GM21360 (cell line): ENCODE results near the gene GDF15.
"Not testable (repeated sequence)": the region's sequence is repeated elsewhere in the genome, so short reads cannot be mapped to it uniquely, and the experiment has no call there.

Source experiments
- ATAC-seq: cut with Tn5 transposase; IDR thresholded peaks from one replicate; pipeline ENCODE4 v1.9.1; 2021; ENCODE audit warnings: mild to moderate bottlenecking, moderate library complexity; ENCODE audit not compliant: unreplicated experiment

Gene GDF15, protein sequence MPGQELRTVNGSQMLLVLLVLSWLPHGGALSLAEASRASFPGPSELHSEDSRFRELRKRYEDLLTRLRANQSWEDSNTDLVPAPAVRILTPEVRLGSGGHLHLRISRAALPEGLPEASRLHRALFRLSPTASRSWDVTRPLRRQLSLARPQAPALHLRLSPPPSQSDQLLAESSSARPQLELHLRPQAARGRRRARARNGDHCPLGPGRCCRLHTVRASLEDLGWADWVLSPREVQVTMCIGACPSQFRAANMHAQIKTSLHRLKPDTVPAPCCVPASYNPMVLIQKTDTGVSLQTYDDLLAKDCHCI

DNA sequence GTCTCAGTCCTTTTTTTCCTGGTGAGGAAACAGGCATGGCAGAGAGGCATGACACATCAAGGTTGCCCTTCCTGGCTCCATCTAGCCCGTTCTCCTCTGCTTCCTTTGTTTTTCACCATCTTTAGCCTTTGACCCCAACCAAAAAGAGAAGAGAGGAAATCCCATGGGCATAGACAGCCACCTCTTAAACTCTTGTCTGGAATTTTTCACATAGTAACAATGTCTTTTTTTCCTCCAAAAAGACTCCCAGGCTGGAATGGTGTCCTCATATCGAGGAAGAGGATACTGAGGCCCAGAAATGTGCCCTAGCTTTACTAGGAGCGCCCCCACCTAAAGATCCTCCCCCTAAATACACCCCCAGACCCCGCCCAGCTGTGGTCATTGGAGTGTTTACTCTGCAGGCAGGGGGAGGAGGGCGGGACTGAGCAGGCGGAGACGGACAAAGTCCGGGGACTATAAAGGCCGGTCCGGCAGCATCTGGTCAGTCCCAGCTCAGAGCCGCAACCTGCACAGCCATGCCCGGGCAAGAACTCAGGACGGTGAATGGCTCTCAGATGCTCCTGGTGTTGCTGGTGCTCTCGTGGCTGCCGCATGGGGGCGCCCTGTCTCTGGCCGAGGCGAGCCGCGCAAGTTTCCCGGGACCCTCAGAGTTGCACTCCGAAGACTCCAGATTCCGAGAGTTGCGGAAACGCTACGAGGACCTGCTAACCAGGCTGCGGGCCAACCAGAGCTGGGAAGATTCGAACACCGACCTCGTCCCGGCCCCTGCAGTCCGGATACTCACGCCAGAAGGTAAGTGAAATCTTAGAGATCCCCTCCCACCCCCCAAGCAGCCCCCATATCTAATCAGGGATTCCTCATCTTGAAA lies at the start of gene GDF15:
Gene GDF15, plus strand, starts transcription at position 484 of the 868 bp plus-strand sequence. Its CDS starts 32 bp downstream, at position 516.
- no peak for ATAC-seq

DNA sequence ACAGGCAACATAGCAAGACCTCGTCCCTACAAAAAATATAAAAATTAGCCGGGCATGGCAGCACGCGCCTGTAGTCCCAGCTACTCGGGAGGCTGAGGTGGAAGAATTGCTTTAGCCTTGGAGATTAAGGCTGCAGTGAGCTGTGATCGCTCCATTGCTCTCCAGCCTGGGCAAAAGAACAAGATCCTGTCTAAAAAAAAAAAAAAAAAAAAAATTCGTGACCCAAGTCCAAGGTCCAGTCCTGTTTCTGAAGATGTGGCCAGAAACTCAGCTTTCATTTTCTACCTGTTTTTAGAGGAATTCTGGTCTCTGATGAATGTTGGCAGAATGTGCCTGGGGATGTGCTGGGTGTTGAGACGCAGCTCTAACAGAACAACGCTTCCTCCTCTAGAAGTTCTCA lies 47.4 kb upstream of the GDF15 start:
- no peak for ATAC-seq

DNA sequence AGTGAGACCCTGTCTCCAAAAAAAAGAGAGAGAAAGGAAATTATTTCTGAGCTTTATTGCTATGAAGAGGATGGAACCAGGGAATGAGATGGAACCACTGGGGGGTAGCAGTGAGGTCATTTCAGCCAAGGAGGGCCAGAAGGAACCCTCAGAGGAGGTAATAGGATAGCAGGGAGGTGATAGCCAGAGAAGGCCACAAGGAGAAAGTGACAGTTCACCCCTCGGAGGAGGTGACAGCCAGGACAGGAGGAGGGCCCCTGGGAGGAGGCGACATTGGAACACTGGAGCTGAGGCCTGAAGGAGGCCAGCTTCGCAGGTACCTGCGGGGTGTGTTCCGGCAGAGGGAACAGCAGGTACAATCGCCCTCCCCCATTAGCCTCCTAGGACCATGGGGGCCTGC lies 46.2 kb upstream of the GDF15 start:
- no peak for ATAC-seq

DNA sequence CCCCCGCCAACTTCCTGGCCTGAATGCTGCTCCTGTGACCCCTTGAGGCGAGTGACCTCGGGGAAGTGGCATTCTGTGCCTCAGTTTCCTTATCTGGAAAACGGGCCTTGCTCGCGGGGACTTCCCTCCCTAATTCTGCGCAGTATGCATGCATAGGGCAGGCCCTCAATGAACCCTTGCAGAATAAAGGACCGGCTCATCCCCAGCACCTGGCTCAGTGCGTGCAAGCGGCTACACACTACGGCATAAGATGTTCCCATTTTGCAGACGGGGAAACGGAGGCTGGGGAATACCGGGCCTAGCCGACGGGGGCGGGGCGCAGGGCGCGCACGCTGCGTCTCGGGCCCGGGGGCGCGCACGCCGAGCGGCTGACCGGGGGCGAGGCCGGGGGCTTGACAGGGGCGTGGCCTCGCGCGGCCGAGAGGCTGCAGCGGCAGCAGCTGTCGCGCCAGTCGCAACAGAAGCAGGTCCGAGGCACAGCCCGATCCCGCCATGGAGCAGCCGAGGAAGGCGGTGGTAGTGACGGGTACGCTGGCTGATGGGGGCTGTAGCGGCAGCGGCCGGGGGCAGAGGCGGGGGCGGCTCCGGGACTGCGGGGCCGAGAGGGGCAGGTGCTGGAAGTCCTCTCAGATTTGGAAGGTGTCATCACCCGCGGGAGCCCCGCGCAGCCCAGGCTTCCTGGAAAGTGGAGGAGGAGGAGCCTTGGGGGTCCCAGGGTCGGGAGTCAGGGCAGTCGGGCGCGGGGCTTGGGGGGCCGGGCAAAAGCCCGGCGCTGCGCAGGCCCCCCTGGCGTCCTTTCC lies 45.6 kb upstream of the GDF15 start, which contains the start of gene PGPEP1:
Gene PGPEP1, plus strand, starts transcription at position 409 of the 800 bp plus-strand sequence. Its CDS starts 84 bp downstream, at position 493.
- ATAC-seq, result no peak

DNA sequence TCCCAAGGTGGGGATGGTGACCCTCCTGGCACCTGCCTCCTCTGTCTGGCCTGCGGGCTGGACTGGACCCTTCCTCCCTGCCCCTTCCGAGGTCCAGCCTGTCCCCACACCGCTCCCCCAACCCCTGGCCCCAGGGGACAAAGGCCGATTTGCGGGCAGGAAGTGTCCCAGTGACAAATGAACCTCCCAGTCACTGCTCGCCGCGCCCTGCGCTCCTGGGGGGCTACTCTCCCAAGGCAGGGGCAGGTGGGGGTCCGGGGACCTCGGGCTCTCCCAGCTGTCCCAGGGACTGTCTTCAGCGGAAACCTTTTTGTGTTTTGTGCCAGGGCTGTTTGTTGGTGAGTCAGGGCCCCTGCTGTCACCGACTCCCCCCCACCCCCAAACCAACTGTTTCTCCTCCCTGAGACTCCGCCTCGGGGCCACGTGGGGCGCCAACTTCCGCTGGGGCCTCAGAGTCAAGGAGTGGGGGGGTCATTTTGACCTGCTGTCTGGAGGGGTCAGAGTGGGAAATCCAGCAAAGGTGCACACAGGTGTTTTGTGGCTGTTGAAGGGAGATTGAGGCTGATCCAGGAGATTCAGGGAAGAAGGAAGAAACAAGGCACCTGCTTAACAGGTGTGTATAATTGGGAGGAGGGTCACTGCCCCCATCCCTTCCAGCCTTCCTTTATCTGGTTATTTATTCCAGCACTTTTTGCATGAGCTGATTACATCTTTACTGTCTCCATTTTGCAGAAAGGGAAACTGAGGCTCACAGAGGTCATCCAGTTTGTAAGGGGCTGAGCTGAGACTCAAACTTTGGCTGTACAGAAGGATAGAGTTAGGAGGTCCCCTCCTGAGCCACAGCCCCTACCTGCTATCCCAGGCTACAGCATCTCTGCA lies 44.7 kb upstream of the GDF15 start:
- no peak for ATAC-seq

DNA sequence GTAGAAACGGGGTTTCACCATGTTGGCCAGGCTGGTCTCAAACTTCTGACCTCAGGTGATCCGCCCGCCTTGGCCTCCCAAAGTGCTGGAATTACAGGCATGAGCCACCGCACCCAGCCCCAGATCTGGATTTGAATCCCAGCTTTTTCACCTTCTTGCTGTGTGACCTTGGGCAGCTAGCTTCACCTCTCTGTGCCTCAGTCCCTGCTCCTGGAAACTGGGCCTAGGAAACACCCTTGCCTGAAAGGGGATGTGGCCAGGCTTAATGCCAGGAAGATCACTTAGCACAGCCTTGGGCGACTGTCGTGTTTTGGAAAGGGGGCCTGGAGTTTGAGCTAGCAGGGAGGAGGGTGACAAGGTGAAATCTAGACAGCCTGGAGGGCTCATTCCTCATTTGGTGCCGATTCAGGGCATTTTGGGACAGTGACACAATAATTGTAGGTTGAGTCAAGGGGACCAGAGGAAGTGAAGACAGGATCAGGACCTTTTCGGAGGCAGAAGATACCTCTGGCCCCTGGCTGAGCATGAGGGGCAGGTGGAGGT lies 43.8 kb upstream of the GDF15 start:
- ATAC-seq, result no peak

DNA sequence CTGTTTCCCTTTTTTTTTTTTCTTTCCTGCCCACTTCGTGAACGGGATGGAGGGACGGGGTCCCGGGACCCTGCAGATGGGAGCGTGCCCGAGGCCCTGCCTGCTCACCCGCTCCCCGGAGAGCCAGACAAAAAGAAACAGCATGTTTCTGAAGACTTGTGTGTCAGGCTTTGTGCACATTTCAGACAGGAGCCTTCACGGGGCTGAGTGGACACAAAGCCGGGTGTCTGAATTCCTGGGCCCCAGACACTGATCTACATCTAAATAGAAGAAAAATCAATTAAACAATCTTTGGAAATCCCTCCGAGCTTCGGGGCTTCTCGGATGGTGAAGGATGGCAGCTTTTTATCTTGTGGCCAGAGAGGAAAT lies 41.4 kb upstream of the GDF15 start:
- no peak for ATAC-seq

DNA sequence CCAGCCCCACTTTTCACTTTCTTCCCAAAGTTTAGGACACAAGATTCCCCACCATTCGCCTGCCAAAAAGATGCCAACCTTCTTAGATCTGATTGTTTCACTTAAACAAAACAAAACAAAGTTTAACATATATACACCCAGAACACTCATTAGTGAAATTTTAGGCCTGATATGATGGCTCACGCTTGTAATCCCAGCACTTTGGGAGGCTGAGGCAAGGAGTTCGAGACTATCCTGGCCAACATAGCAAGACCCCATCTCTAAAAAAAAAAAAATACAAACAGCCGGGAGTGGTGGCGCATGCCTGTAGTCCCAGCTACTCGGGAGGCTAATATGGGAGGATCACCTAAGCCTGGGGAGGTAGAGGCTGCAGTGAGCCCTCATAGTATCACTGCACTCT lies 40.7 kb upstream of the GDF15 start:
- no peak for ATAC-seq

DNA sequence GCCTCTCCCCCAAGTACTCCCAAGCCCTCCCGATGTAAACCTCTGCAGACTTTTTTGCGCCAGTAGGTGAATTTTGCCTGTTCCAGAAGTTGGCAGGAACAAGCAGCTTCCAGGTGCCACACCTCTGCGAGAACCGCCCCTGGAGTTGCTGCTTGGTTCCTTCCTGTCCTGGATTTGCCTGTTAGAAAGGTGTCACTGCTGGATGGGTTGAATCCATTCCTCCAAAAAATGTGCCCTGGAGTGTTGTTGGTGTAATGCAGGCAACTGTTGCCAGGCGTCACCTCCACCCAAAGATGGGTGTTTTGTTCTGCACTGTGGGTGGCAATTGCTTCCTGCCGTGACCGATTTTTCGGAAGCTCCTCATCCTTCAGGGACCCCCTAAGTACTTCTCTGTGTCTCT lies 39.9 kb upstream of the GDF15 start:
- no peak for ATAC-seq

DNA sequence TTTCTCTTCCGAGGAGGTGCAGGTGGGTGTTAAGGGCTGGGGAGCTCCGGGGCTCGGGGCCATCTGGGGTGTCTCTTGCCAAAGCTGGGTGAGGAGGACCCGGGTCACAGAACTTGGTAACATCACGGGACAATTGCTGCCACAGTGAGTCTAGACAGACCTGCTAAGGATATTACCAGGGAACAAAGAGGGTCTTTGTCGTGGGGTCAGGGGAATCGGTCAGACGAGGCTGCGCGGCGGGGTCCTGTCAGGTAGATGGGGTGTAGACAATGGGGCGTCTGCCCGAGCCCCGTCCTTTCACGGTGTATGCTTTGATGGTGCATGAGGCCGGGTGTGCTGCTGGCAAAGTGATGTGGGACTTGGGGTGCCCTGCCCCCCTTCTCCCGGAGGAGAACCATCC lies 37.8 kb upstream of the GDF15 start:
- no peak for ATAC-seq

DNA sequence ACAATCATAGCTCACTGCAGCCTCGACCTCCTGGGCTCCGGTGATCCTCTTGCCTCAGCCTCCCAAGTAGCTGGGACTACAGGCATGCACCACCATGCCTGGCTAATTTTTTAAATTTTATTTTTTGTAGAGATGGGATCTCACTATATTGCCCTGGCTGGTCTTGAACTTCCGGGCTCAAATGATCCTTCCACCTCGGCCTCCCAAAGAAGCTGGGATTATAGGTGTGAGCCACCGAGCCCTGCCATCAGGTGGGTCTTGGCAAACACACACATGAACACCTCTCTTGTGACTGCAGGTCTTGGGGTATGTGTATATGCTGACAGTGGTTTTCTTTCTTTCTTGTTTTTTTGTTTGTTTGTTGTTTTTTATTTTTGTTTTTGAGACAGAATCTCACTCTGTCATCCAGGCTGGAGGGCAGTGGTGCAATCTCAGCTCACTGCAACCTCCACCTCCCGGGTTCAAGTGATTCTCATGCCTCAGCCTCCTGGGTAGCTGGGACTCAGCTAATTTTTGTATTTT lies 37.1 kb upstream of the GDF15 start:
- not testable (repeated sequence) for ATAC-seq

DNA sequence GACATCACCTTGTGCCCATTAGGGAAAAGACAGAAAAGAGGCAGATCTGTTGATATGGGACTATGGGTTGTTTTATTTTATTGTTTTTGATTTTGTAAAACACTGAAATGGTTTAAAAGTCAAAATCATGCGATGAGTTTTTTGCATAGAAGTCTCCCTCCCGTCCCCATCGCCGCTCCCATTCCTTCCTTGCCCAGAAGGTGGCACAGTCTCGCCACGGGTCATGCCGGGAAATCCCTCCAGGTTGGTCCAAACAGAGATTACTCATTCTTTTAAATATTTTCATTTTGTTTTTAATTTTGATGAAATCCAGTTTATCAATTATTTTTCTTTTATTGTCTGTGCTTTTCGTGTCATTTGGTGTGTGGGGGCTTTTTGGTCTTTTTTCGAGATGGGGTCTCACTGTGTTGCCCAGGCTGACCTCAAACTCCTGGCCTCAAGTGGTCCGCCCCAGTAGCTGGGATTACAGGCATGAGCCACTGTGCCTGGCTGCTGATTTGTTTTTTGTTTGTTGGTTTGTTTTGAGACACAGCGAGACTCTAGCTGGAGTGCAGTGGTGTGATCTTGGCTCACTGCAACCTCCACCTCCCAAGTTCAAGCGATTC lies 36.3 kb upstream of the GDF15 start:
- ATAC-seq, result no peak

DNA sequence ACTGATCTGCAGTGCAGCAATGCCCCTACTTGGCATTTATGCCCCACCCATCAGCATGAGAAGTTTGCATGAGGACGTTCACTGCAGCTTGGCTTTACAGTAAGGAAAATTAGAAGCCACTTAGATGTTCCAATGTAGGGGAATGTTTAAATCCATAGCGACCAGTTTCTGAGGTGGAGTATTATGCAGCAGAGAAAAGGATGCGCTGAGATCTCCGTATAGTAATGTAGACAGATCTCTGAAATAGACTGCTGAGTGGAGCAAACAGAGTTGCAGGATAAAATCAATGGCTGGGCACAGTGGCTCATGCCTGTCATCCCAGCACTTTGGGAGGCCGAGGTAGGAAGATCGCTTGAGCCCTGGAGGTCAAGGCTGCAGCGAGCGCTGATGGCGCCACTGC lies 35.5 kb upstream of the GDF15 start:
- no peak for ATAC-seq

DNA sequence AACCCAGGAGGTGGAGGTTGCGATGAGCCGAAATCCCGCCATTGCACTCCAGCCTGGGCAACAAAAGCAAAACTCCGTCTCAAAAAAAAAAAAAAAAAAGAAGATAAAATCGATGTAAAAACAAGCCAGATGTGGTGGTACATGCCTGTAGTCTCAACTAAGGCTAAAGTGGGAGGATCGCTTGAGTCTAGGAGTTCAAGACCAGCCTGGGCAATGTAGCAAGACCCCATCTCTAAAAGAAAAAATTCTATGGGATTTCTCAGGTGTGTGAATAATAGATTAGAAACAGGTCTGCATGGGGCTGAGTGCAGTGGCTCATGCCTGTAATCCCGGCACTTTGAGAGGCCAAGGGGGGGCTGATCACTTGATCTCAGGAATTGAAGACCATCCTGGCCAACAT lies 34.4 kb upstream of the GDF15 start:
- no peak for ATAC-seq

DNA sequence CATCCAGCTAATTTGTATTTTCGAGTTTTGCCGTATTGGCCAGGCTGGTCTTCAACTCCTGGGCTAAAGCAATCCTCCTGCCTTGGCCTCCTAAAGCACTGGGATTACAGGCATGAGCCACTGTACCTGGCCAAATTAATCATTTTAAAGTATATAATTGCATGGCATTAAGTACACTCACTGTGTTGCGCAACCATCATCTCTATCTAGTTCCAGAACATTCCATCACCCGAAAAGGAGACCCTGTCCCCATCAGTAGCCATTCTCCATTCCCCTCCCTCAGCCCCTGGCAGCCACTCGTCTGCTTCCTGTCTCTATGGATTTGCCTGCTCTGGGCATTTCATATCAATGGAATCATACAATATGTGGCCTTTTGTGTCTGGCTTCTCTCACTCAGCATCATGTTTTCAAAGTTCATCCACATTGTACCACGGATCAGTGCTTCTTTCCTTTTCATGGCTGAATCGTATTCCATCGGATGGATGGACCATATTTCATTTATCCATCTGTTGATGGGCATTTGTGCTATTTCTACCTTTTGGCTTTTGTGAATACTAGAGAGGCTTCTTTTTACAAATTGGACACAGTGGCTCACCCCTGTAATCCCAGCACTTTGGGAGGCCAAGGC lies 32.5 kb upstream of the GDF15 start:
- no peak for ATAC-seq

DNA sequence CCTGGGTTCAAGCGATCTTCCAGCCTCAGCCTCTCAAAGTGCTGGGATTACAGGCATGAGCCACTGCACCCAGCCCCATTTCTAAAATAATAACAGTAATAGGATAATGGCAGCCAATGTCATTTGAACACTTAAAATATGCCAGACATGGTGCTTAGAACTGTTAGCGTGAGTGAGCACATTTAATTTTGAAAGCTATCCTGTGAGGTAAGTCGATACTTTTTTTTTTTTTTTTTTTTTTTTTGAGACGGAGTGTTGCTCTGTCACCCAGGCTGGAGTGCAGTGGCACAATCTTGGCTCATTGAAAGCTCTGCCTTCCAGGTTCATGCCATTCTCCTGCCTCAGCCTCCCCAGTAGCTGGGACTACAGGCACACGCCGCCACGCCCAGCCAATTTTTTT lies 31.2 kb upstream of the GDF15 start:
- ATAC-seq, result not testable (repeated sequence)

DNA sequence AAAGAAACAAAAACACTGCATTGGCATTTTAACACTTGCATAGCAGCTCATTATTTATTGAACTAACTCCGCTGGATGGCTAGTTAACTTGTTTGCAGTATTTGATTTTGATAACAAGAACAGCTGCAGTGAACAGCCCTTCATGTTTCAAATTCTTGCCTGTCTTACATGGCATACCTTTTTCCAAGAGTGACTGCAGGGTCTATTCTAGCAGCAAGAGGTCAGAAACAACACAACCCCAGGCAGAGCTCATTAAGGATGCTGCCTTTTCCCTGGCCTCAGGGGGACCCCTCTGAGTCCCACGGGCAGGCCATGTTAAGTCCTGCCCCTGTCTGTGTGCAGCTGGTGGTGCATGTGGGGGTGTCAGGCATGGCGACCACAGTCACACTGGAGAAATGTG lies 28.9 kb upstream of the GDF15 start:
- ATAC-seq, result no peak

DNA sequence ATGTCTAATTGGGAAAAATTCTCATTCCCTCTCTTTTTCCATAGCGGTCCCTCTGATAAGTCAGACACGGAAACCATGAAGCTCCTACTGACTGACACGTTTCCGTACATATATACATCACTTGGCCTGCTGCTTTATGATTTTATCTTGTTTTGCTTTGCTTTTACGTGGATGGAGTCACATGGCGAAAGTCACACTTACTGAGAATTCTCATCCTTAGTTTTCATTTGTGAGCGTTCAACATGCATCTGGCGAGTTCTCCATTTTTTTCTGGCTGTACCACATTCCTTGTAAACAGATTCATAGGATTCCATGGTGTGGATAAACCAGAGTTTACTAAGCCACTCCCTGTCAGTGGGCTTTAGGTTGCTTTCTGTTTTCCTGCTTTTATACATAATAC lies 24.3 kb upstream of the GDF15 start:
- ATAC-seq, result no peak

DNA sequence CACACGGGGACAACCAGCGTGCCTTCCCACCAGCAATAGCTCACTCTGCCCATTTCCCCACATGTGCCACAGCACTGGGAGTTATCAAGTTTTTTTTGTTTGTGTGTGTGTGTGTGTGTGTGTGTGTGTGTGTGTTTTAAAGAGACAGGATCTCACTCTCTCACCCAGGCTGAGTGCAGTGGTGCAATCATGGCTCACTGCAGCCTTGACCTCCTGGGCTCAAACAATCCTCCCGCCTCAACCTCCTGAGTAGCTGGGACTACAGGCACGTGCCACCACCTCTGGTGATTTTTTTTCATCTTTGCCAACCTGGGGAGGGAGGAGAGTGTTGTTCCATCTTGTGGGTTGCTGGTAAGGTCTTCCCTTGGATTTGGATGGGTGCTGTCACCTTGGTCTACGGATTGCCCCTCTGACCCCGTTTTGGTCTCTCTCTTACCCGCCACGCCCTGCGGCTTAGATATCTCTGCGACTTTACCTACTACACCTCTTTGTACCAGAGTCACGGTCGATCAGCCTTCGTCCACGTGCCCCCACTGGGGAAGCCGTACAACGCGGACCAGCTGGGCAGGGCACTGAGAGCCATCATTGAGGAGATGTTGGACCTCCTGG lies 22.9 kb upstream of the GDF15 start:
- ATAC-seq, result no peak
